GM23248 (cell line): ENCODE measurements around the gene ENTREP1.

Experiments
- EZH2 ChIP-seq: fragments of 200-600 bp; sonication (generic); IDR thresholded peaks from 2 replicates; pipeline ENCODE4 v1.6.1; 2018; ENCODE audit warnings: antibody characterized with exemption, mild to moderate bottlenecking; ENCODE audit not compliant: insufficient read depth, poor library complexity, severe bottlenecking
- EZH2phosphoT487 ChIP-seq: fragments of 200-600 bp; sonication (generic); IDR thresholded peaks from 2 replicates; pipeline ENCODE4 v1.6.1; 2018; ENCODE audit warnings: antibody characterized with exemption, moderate library complexity, mild to moderate bottlenecking, low read depth; ENCODE audit not compliant: insufficient read depth

DNA sequence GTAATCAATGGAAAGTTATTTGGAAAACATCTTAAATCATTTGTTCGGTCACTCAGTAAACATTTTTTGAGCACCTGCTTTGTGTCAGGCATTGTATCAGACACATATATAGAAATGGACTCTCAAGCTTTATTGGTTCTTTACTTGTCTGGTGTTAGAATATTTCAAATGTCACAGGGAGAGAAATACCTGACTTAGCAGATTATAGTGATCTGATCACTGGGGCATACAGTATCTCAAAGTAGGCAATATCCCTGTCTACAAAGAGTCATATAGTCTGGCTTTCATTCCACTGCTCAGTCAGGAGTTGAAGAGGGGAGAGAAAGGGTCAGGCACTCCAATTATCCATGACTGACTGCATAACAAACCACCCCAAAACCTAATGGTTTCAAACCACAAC is 30.2 kb downstream of the ENTREP1 start:
- TF ChIP-seq EZH2 (no peak), EZH2phosphoT487 (no peak)
